ENCODE results near the gene LRRC28.
"Not testable (repeated sequence)": the region's sequence is repeated elsewhere in the genome, so short reads cannot be mapped to it uniquely, and the experiment has no call there.

LRRC28 gene

GRCh38 chr15:99345242-99345641 is 94.0 kb downstream of the LRRC28 start:
- no peak for DNase-seq

DNA sequence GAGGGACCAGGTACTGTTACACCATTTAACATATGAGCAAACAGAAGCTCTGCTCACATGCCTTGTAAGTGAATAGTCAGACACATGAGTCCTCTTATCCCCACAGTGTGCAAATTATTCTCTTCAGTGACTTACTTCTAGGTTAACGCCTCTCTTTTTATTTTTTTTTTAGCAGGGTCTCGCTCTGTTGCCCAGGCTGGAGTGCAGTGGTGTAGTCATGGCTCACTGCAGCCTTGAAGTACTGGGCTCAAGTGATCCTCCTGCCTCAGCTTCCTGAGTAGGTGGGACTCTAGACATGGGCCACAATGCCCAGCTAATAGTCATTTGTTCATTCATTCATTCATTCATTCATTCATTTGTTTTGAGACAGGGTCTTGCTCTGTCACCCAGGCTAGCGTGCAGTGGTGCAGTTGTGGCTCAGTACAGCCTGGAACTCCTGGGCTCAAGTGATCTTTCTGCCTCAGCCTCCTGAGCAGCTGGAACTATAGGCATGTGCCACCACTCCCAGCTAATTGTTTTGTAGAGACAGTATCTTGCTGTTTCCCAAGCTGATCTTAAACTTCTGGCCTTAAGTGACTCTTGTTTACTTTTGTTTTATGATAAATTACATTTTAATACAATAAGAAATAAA is 94.7 kb downstream of the LRRC28 start:
- DNase-seq, result no peak

DNA sequence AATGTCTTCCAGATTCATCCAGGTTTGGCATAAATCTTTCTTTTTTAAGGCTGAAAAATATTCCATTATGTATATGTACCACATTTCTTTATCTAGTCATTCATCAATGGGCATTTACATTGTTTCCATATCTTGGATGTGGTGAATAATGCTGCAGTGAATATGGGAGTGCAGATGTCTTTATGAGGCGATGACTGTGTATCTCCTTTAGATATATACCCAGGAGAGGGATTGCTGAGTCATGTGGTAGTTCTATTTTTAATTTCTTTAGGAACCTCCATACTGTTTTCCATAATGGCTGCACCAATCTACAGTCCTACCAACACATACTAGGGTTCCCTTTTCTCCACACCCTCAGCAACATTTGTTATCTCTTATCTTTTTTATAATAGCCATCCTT is 96.3 kb downstream of the LRRC28 start:
- DNase-seq, result no peak

GRCh38 chr15:99348412-99348811 is 97.1 kb downstream of the LRRC28 start:
- no peak for DNase-seq

DNA sequence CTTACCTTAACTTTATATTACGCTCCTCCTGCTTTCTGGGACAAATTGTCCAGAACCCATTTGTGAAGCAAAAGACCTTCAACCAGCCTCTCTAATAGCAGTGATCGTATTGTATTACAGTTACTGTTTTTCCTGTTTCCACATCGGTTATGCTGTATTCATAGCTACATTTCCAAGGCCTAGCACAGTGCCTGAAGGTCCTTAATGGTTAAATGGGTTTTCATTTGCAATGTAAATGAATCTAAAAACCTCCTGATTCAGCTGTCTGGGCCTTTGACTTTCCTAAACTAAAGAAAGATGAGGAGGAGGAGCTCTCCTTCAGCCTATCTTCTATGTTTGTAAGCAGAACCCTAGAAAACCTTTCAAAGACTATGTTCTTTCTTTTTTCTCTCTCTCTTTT is 99.1 kb downstream of the LRRC28 start:
- no peak for DNase-seq

GRCh38 chr15:99359769-99360168 is 108.5 kb downstream of the LRRC28 start:
- no peak for DNase-seq

DNA sequence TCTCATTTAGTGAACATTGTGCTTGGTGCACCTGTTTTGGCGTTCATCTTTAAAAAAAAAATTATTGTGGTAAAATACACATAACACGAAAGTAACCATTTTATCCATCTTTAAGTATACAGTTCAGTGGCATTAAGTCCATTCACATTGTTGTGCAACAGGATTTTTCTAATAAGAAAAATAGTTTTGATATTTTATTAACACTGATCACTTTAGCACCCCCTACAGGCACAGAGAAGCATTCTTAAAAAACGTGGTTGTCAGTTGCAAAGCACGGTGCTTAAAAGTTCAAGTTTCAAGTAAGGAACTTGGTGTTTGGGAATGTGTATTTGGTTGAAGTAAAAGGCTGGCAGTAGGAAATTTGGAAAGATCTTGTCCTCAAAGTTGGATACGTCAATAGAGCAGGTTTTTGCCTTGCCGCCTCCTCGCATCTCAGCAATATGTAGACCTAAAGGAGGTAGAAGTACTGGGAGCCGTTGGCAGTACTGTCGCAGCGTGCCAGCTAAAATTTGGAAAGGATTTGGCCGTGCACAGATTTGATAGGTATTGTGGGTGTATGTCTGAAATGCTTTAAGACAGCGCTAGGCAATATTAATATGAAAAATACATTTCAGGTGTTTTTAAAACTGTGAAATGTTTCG is 110.4 kb downstream of the LRRC28 start:
- DNase-seq, result peak in 1 of 2 experiments; percentile 19

DNA sequence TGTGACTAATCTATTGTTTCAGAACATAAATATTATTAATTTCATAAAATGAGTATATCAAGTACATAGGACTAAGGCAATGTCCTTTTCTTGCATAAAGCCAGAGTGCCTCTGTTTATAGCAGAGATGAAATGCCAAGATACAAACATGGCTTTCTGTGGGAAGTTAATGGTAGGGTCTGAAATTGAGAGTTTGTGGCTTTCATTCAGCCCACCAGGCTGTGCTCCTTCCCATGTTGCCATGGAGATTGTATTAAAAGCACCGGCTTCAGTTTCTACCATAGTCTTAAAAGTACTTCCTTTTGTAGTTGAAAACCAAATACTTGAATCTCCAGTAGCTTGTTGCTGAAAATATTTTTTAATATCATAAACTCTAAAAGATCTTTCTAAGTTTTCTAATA is 114.0 kb downstream of the LRRC28 start:
- DNase-seq, result no peak

GRCh38 chr15:99366013-99366412 is 114.7 kb downstream of the LRRC28 start:
- DNase-seq, result no peak

DNA sequence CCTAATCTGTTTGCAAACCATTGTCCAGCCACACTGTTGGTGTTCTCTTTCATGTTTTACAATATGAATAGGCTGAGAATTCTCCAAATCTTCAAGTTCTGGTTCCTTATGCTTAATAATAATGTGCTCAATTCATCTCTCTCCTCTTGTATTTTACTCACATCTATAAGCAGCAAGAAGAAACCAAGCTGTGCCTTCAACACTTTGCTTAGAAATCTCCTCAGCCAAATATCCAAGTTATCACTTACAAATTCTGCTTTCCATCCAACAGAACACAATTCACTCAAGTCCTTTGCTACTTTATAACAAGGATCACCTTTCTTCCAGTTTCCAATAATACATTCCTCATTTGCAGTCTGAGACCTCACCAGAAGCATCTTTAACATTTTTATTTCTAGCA is 117.5 kb downstream of the LRRC28 start:
- no peak for DNase-seq

DNA sequence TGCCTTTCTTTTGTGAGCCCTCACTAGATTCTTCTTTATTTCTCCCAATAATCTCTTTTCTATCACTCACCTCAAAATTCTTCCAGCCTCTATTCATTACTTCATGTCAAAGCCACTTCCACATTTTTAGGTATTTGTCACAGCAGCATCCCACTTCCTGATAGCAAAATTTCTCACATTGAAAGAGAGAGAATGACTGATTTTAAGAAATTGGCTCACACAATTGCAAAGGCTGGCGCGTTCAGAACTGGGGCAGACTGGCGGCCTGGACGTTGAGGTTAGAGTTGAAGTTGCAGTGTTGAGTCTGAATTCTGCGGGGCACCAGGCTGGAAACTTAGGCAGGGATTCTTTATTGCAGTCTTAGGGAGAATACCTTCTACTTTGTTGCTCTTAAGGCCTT is 117.9 kb downstream of the LRRC28 start:
- DNase-seq, result no peak

GRCh38 chr15:99371180-99372103 is 120.2 kb downstream of the LRRC28 start:
- DNase-seq, result no peak

GRCh38 chr15:99385005-99385669 is 133.9 kb downstream of the LRRC28 start:
- DNase-seq, result no peak

DNA sequence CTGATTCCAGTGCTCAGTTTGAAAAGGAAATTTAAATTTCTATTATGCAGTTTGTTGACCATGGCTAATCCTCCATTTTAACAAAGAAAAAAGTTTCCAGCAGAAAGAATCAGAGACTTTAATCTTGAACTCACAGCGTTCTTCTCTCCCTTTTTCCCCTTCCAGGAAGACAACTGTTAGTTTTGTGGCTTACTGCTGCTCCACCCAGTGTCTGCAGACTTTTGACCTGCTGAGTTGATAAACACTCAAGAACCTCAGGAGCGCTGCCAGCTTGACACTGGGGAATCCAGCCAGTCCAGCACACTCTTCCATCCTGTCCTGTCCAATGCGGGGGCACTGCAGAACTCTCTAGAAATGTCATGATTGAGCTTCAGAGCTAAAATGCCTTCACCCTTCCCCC is 134.6 kb downstream of the LRRC28 start:
- DNase-seq, result no peak

DNA sequence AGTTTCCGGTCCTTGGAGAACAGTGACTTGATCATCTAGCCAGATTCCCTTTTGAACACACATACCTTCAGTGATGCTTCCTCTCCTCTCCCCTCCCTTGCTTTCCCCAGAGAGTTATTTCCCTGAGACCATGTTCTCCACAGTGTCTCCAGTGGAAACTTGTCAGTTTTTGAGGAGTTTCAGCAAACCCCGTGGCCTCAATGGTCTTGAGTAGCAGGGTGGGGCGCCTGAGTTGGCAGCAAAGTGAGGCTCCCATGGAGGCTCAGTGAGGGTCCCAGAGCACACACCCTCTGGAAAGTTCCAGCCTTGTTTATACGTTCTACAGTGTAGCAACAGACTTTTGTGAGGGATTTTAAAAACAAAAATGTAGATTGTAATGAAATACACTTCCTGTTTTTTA is 135.1 kb downstream of the LRRC28 start:
- DNase-seq, result no peak

- no peak for DNase-seq
Observed at GRCh38 chr15:99387421-99388168, 136.3 kb downstream of the LRRC28 start.

GRCh38 chr15:99390667-99391066 is 139.4 kb downstream of the LRRC28 start:
- peak; percentile 49 to 53 for DNase-seq

GRCh38 chr15:99393641-99394040 is 142.4 kb downstream of the LRRC28 start:
- no peak for DNase-seq

GRCh38 chr15:99396375-99396774 is 145.1 kb downstream of the LRRC28 start:
- DNase-seq, result no peak

GRCh38 chr15:99399061-99399460 is 147.8 kb downstream of the LRRC28 start:
- DNase-seq, result no peak

- DNase-seq, result no peak
Observed at GRCh38 chr15:99399618-99400017, 148.3 kb downstream of the LRRC28 start.

DNA sequence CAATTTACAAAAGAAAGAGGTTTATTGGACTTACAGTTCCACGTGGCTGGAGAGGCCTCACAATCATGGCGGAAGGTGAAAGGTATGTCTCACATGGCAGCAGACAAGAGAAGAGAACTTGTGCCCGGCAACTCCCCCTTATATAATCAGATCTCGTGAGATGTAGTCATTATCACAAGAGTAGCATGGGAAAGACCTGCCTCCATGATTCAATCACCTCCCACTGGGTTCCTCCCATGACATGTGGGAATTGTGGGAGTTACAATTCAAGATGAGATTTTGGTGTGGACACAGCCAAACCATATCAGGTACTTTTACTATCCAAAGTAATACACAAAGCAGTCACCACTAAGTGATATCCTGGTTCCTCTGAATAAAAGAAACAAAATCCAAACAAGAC is 149.9 kb downstream of the LRRC28 start:
- DNase-seq, result not testable (repeated sequence)
